Right ventricle myocardium inferior (tissue), 1 donor: ENCODE measurements around the gene MAMDC4. TPM values are rescaled to one million over a fixed set of nuclear protein-coding genes. Genes with fewer than 3 reads are reported as not detected.
"Not testable (repeated sequence)": the region's sequence is repeated elsewhere in the genome, so short reads cannot be mapped to it uniquely, and the experiment has no call there.

Source experiments
- ATAC-seq: fragments of 200-7000 bp; cut with Tn5 transposase; one replicate; pipeline ENCODE4 v1.9.1; 2020; ENCODE audit warnings: mild to moderate bottlenecking, moderate library complexity
- DNase-seq: peaks from one replicate; pipeline ENCODE4 v3.0.0; 2021; ENCODE audit errors: missing footprints
- intact Hi-C: fragments of 100-400 bp; cut with DNase I; formaldehyde crosslinking; loops from one replicate; pipeline ENCODE4 v1.11.0; 2022
- total RNA-seq: library from RNA; stranded (reverse); fragmentation: NEBNext Ultra II Directional; extraction: Animal tissue kit (Norgen Biotek cat#: 25700); gene quantifications from one replicate; pipeline ENCODE4 v1.2.1, GENCODE V29; 2021
- donor health status: DM: no; HTN: yes; CAD: no; lungs with severe emphysema.

Gene MAMDC4
- total RNA-seq, 1 donor from 2014 or later = 12.8 TPM

DNA sequence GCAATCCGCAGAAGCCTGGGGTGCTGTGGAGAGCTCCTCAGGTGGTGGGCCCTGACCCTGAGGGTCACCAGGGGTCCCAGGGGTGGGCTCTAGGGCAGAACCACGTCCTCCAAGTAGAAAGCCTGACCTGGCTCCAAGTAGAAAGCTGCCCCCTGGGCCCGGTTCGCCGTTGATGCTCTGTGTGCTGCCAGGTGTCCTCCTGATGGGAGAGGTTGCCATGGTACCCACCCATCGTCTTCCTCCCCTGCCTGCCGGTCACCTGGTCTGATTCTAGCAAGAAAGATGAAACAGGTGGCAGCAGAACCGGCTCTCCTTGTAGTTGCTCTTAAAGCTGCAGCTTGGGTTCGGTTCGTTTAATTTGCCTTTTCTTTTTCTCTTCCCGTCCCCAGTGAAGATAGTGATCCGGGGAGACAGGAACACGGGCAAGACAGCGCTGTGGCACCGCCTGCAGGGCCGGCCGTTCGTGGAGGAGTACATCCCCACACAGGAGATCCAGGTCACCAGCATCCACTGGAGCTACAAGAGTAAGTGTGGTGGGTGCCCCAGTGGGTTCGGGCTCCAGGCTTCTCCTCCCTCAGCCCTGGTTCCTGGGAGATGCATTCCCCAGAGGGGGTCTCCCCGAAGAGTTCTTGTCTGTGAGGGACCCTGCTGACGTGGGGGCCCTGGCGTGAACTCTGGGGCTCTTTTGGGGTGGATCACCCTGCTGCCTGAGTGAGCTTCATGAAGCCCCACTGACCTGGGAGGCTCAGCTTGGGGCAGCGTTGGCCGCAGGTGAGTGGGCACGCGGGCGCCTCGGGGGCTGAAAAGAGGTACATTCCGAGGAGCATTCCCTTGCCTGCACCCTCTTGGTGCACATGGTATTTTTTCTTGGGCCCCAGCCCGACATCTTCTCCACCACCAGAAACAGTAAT is 28.8 kb upstream of the MAMDC4 start:
- intact Hi-C loops = no loop called here
- ATAC-seq = no peak
- DNase-seq = peak; percentile 49

DNA sequence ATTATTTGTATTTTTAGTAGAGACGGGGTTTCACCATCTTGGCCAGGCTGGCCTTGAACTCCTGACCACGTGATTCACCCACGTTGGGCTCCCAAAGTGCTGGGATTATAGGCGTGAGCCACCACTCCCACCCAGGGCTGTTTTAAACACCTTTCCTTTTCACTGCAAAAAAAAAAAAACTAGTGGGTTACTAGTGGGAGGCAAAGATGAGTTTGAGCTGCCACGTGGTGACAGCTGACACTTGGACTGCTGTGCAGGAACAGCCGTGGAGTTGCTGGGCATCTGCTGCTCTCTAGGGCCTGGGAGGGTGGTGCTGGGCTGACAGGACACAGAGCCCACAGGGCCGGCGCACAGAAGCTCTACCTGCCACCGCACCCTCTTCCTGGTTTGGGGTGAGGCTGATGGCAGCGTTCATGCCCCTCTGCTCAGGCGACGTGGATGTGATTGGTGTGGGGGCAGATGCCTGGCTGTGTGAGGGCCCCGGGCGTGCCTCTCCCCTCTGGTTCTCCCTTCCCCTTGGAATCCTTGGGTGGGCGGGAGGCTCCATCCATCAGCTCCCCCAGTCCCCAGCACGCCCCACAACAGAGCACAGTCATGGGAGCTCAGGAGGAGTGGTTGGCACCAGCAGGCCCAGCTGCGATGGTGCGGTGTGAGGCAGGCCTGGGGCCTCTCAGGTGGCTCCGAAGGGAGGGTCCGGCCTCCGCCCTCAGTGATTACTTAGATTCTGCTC is 27.5 kb upstream of the MAMDC4 start:
- DNase-seq = peak; percentile 25
- intact Hi-C loops = no loop called here

DNA sequence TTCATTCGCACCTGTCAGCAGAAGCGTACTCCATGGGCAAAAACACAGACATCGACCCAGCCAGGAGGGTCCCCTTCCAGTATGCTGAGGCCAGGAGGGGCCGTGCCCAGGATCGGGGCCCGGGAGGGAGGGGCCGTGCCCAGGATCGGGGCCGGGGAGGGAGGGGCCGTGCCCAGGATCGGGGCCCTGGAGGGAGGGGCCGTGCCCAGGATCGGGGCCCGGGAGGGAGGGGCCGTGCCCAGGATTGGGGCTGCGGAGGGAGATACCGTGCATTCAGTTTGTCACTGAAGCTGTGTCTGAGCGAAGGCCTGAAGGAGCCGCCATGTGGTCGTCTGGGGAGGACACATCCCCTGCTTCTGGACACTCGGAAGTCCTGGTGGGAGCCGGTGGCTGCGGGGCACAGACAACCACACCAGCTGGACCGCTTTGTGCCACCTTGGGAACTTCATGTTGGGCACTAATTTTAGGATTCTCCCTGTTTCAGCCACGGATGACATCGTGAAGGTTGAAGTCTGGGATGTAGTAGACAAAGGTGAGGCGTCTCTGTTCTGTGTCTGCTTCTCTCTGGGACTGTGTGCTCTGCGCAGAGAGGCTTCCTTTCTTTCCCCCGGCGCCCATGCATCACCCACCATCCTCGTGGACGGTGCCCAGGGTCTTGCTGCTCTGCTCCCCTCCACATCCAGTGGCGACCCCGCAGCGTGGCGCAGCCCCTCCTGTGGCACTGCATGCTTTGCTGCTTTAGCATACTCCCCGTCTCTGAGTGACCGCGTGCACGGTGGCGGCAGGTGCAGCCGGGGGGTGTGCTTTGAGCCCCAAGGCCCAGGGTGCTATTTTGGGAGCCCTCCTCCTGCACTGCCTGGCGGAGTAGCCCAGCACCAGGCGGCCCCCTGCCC is 26.6 kb upstream of the MAMDC4 start:
- peak; percentile 46 for DNase-seq
- ATAC-seq = no peak
- intact Hi-C loops = no loop called here

More for the DNA sequence above, 27.5 kb upstream of the MAMDC4 start:
- no peak for ATAC-seq

DNA sequence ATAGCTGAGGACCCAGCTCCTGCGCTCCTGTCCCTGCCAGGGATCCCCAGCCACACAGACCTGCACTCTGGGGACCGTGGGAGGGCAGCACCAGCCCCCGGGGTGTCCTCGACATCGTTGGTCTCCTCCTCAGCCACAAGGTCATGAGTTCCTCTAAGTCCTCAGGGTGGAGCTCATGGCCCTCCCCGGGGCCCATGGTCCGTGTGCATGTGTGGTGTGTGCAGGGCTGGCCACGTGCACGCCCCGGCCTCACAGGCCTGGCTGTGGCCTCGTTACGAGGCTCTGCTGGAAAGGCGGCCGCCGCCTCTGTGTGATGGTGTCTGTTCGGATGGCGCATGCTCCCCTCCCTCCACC is 26.0 kb upstream of the MAMDC4 start:
- intact Hi-C loops = no loop called here
- DNase-seq (peak; percentile 9), ATAC-seq (no peak)

DNA sequence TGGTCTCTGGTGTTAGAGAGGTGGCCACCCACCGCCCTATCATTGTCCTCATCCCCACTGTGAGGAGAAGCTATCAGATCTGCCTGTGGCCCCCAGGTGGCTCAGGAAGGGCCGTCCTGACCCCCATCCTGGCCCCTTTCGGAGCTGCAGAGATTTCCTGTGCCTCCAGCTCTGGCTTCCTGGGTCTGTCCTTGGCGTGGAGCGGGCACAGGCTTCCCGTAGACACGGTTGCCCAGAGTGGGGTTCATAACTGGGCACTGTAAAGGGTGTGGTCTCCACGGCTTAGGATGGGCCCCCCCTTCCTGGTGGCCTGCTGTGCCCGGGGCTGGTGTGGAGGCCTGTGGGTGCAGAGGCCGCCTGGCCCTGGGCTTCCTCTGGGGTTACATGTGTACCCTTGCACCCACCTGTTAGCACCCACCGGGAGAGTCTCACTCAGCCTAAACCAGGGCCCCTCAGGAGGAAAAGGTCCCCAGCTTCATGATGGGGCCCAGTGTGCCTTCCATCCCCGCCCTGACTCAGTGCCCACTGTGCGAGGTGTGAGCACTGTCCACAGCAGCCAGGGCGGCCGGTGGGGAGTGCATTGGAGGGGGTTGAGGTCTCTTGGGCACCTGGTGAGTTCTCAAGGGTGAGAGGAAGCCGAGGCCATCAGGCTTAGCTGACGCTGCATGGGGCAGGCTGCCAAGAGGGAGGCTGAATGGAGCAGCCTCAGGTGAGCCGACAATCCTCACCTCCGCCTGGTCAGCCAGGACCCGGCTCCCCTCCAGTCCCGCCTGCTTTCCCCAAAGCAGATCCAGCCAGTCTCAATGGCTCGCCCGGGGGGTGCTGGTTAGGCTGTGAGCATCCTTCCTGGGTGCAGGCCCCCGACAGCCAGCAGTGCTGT is 25.2 kb upstream of the MAMDC4 start:
- DNase-seq = peak; percentile 46
- intact Hi-C loops = no loop called here

DNA sequence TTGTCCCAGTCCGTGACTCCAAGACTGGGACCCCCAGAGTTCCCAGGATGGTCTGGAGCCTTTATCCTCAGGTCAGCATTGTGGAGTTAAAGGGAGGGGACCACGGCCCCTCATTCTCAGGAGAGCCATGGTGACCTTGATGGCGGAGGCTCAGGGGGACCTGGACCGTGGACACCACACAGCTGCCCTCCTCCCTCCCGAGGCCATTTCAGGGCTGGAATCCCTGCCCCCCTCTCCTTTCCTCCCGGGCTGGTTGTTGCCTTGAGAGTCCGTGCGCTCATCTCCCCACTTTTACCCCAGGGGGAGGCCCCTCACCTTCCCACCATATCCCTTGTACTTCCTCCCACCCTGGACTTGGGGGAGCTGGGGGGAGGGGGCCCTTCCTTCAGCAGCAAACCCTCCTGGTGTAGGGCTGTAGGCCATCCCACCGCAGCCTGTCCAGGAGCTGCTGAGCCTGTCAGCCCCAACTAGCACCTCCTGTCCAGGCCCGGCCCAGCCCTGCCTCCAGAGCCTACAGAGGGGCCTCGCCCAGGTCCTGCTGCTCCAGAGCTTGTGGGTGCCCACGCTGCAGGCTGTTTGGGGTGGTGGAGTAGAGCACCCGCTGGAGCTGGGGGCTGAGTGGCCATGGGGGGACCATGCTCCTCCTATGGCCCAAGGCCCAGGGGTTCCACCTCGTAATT is 24.2 kb upstream of the MAMDC4 start:
- intact Hi-C loops = no loop called here
- ATAC-seq (no peak), DNase-seq (peak; percentile 28)

More for the DNA sequence above, 25.2 kb upstream of the MAMDC4 start:
- no peak for ATAC-seq

DNA sequence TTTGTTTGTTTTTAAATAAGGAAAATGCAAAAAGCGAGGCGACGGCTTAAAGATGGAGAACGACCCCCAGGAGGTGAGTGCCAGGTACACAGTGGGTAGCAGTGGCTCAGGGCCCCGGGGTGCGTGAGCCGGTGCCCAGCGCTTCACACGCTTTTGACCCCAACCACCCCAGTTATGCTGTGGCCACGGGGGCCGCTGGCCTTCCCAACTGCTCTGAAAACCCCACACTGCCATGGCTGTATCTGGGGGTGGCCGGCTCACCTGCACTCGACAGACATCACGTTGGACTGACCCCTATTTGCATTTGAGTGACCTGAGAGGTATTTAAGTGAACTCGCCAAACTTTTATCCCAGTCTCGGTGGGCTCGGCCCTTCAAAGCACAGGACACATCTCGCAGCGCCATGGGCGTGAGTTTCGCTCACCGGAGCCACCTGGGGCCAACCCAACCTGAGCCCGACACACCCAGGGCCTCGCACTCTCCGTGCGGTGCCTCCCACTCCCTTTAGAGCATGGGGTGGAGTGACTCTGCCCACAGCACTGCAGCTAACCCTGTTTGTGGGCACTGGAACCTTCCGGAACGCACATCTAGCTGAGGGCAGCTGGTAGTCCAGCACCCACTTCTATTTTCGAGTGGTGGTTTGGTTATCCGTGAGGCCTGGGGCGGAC is 23.5 kb upstream of the MAMDC4 start:
- intact Hi-C loops = no loop called here

DNA sequence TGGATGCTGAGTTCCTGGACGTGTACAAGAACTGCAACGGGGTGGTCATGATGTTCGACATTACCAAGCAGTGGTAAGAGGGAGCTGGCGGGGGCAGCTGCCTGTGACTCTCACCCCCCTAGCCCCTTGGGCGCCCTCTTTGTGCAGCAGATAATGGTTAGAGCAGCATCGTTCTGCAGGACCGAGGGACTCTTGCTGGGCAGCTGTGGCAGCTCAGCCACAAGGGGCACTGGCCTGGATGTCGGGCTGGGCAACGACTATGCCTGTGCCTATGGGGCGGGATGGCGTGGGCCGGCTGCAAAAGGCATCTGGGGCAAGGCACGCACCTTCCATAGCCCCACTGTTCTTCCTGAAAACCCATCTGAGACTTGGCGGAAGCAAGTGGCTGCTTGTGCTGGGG is 22.7 kb upstream of the MAMDC4 start:
- no peak for ATAC-seq
- intact Hi-C loops = no loop called here
- peak; percentile 55 for DNase-seq

More for the DNA sequence above, 23.5 kb upstream of the MAMDC4 start:
- no peak for ATAC-seq
- DNase-seq = peak; percentile 39

DNA sequence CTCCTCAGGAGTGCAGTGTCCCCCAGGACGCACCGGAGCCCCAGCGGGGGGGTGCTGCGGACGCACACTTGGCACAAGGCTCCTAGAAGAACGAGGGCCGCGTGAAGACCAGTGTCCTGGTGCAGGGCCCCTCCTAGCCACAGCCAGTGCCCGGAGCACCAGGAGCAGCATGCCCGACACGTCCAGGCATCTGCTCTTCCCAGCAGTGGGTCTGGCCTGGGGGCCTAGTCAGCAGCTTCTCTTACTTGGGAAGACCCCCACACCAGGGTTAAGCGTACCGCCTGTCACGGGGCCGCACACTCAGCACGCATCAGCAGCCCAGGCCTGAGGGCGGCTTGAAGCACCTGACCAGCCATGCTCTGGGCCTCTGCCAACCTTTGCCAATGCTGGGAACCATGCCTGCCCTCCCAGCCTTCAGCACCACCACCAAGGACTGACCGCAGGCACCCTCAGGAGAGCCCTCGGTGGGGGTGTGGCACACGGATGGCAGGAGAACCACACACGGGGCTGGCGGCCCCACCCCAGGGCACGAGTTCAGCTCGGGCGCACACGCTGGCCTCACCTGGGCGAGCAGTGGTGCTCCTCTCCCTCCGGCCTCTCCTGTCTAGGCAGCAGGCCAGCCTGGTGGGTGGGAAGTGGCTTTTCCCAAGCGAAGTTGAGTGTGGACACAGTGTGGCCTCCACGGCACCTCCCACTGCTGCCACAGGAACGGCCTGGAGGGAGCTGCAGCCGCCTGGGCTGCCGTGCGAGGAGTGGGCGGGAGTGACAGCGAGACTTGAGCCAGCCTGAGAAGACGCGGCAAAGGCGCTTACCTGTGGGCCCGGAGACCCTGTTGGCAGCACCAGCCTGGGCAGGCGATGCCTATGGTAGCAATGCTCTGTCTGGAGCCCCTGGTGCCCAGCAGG is 21.9 kb upstream of the MAMDC4 start:
- ATAC-seq (no peak), DNase-seq (peak; percentile 28)
- intact Hi-C loops = no loop called here

DNA sequence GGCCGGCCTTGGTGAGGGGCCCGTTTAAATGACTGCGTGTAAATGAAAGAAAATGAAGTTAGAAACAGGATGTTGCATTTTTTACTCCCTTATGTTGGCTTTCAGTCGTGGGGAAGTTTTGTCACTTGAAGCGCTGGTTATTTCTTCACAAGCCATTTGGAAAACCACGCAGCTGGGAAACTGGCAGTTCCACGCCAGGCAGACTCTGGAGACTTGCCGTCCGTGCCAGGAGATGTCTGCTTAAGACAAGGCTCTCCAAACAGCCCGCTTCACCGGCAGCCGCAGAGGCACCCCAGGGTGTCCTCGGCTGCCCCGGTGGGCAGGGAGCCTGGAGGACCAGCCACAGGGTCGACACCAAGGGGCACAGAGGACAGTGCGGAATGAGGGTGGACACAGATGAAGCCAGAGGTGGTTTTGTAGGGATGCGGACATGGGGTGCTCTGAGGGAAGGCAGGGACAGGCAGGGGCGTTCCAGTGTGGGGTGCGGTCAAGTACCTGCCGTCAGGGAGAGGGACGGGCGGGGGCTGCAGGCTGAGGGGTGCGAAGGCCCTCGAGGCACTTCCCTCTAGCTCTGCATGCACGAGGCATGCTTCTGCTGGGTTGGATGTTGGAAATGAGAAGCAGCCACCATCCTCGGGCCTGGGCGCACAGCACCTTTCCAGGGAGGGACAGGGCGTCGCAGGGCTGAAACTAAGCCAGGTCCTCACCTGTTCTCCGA is 21.0 kb upstream of the MAMDC4 start:
- no peak for ATAC-seq
- DNase-seq = peak; percentile 20
- intact Hi-C loops = no loop called here

DNA sequence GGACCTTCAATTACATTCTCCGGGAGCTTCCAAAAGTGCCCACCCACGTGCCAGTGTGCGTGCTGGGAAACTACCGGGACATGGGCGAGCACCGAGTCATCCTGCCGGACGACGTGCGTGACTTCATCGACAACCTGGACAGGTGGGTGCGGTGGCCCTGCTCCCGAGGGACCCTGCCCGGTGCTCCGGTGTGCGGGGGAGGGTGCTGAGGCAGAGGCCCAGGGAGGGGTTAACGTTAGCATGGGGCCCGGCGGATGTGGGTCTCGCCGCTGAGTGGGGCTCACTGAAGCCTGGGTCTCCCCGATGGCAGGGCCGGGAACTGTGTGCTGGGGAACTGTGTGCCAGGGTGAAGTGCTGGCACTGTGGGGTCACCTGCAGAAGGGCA is 20.4 kb upstream of the MAMDC4 start:
- no peak for ATAC-seq
- DNase-seq = peak; percentile 27
- intact Hi-C loops = no loop called here

DNA sequence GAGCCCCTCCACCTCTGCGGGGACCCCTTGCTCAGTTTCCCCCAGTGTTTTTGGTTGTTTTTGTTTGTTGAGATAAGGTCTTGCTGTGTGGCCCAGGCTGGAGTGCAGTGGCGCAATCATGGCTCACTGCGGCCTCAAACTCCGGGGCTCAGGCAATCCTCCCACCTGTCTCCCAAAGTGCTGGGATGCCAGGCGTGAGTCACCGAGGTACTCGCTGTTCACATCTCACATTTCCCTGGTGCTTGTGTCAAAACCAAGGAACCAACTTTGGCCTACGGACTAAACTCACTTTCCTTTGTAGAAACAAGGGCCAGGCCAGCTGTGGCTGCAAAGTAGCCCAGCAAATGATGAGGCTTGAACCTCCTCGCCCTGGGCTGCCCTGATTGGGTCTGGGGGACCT is 19.6 kb upstream of the MAMDC4 start:
- intact Hi-C loops = no loop called here
- DNase-seq (no peak), ATAC-seq (no peak)

DNA sequence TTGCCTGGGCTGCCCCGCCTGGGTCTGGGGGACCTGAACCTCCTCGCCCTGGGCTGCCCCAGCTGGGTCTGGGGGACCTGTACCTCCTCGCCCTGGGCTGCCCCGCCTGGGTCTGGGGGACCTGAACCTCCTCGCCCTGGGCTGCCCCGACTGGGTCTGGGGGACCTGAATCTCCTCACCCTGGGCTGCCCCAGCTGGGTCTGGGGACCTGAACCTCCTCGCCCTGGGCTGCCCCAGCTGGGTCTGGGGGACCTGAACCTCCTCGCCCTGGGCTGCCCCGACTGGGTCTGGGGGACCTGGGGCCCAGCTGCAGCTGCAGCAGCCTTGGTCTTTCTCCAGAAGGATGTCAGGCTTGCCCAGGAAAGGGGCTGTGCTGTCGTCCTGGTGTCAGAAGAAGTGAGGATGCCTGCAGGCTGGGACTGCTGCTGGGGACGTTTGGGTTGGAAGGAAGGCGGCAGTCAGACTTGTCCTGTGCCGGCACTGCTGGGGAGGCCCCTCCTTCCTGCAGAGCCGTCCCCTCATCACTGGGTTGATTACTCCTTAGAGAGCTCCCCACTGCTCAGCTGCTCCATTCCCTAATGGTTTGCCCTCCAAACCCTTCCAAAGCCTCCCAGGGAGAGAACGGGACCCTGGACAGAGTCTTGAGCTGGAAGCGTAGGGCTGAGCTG is 18.6 kb upstream of the MAMDC4 start:
- intact Hi-C loops, ATAC-seq: not testable (repeated sequence)
- DNase-seq = peak; percentile 25

DNA sequence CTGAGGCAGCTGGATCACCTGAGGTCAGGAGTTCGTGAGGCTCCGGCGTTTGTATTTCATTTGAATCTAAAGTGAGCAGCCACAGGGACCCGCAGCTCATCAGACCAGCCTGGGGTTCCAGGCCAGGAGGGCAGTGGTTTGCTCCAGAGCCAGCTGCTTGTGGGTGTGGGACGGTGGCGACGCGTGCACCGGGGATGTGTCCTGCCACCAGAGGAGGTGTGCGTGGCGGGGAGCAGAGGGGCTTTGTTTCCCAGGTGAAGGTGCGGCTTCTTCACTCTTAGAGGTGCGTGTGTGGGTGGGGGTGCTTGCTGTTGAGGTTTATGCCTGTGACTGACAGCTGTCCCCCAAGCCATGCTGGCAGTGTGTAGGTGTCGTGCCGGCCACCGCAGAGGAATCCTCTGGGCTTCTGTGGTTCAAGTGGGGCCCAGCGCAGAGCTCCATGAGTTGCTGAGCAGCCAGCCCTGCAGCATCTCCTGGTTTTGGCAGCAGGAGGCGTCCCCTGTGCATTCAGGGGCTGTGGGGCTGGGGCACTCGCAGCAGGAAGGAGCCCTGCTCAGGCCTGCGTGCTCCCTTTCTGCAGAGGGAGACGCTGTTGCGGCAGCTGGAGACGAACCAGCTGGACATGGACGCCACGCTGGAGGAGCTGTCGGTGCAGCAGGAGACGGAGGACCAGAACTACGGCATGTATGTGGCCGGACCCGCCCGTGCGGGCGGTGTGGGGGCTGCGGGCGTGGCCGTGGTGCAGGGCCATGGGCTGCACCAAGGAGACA is 16.8 kb upstream of the MAMDC4 start:
- ATAC-seq (no peak), DNase-seq (peak; percentile 61)
- intact Hi-C loops = no loop called here
